HepG2 (cell line): ENCODE measurements around the gene NCKIPSD. TPM values are rescaled to one million over a fixed set of nuclear protein-coding genes. Genes with fewer than 3 reads are reported as not detected.

Source experiments
- AKAP8 ChIP-seq: sonication (generic); formaldehyde crosslinking; IDR thresholded peaks from 2 replicates; pipeline ENCODE4 v1.5.1; 2020; ENCODE audit warnings: mild to moderate bottlenecking, missing genetic modification reagents
- CEBPB ChIP-seq: IDR thresholded peaks from 2 replicates; pipeline ENCODE4 v1.6.1; 2011; ENCODE audit warnings: low read depth, low read length, improper control_type of control experiment, borderline replicate concordance
- DR1 ChIP-seq: sonication (generic); formaldehyde crosslinking; IDR thresholded peaks from 2 replicates; pipeline ENCODE4 v1.8.0; 2021; ENCODE audit warnings: mild to moderate bottlenecking, missing genetic modification reagents, inconsistent platforms
- HNRNPL ChIP-seq: fragments of 200-400 bp; formaldehyde crosslinking; IDR thresholded peaks from 2 replicates; pipeline ENCODE4 v1.6.1; 2017; ENCODE audit warnings: mild to moderate bottlenecking, low read depth, low read length
- NR3C1 ChIP-seq: sonication (generic); formaldehyde crosslinking; IDR thresholded peaks from 2 replicates; pipeline ENCODE4 v1.4.0; 2020; ENCODE audit warnings: missing genetic modification reagents
- PCBP1 ChIP-seq: fragments of 200-400 bp; formaldehyde crosslinking; IDR thresholded peaks from 2 replicates; pipeline ENCODE4 v1.6.1; 2017; ENCODE audit warnings: mild to moderate bottlenecking, low read depth, low read length, borderline replicate concordance
- RCOR2 ChIP-seq: IDR thresholded peaks from 2 replicates; pipeline ENCODE4 v1.6.1; 2016; ENCODE audit warnings: missing biosample characterization, missing genetic modification reagents
- RFXAP ChIP-seq: sonication (generic); formaldehyde crosslinking; IDR thresholded peaks from 2 replicates; pipeline ENCODE4 v1.4.0; 2020; ENCODE audit warnings: missing genetic modification reagents, borderline replicate concordance
- SALL2 ChIP-seq: sonication (generic); formaldehyde crosslinking; IDR thresholded peaks from 2 replicates; pipeline ENCODE4 v1.8.1; 2023; ENCODE audit warnings: mild to moderate bottlenecking, missing genetic modification reagents, inconsistent platforms
- SMC3 ChIP-seq: IDR thresholded peaks from 2 replicates; pipeline ENCODE4 v1.6.1; 2011; ENCODE audit warnings: low read length, improper control_type of control experiment
- XRCC5 ChIP-seq: fragments of 200-400 bp; formaldehyde crosslinking; optimal IDR thresholded peaks from 2 replicates; pipeline ENCODE3; 2017; ENCODE audit warnings: mild to moderate bottlenecking, low read length
- ZEB1 ChIP-seq: IDR thresholded peaks from 2 replicates; pipeline ENCODE4 v1.6.1; 2012; ENCODE audit warnings: mild to moderate bottlenecking, low read depth, inconsistent platforms; ENCODE audit not compliant: insufficient replicate concordance
- ZFP36L2 ChIP-seq: sonication (generic); formaldehyde crosslinking; IDR thresholded peaks from 2 replicates; pipeline ENCODE4 v1.4.0; 2020; ENCODE audit warnings: missing genetic modification reagents
- ZMYM3 ChIP-seq: sonication (generic); formaldehyde crosslinking; IDR thresholded peaks from 2 replicates; pipeline ENCODE4 v1.5.1; 2020; ENCODE audit warnings: mild to moderate bottlenecking, missing genetic modification reagents
- ZNF234 ChIP-seq: sonication (generic); formaldehyde crosslinking; conservative IDR thresholded peaks from 2 replicates; pipeline ENCODE4 v1.5.1; 2020; ENCODE audit warnings: mild to moderate bottlenecking, missing genetic modification reagents
- ZNF235 ChIP-seq: sonication (generic); formaldehyde crosslinking; IDR thresholded peaks from 2 replicates; pipeline ENCODE4 v1.8.1; 2023; ENCODE audit warnings: mild to moderate bottlenecking, missing genetic modification reagents, borderline replicate concordance
- ZNF24 ChIP-seq: fragments of 450-650 bp; IDR thresholded peaks from 2 replicates; pipeline ENCODE4 v1.6.1; 2017; ENCODE audit warnings: antibody characterized with exemption, mild to moderate bottlenecking
- ZNF720 ChIP-seq: sonication (generic); formaldehyde crosslinking; IDR thresholded peaks from 2 replicates; pipeline ENCODE4 v1.4.0; 2020; ENCODE audit warnings: missing genetic modification reagents
- ZNF772 ChIP-seq: sonication (generic); formaldehyde crosslinking; IDR thresholded peaks from 2 replicates; pipeline ENCODE4 v1.5.0; 2020; ENCODE audit warnings: mild to moderate bottlenecking, missing genetic modification reagents
- ZNF839 ChIP-seq: sonication (generic); formaldehyde crosslinking; IDR thresholded peaks from 2 replicates; pipeline ENCODE4 v1.4.0; 2020; ENCODE audit warnings: missing genetic modification reagents, mild to moderate bottlenecking, borderline replicate concordance
- ZNF841 ChIP-seq: sonication (generic); formaldehyde crosslinking; IDR thresholded peaks from 2 replicates; pipeline ENCODE4 v1.8.1; 2023; ENCODE audit warnings: missing genetic modification reagents, borderline replicate concordance
- polyA plus RNA-seq, 8 experiments: library from polyadenylated mRNA; depleted of rRNA in 3 of 8; stranded (reverse) in 7 of 8; unstranded in 1 of 8; fragments of >200 nt; fragmentation: Illumina TruSeq in 4 of 8; extraction: Trizol in 4 of 8; gene quantifications; 2 replicates each; pipeline versions ENCODE4 v1.2.1 to v1.2.3, GENCODE V29; 2011 to 2016; ENCODE audit warnings: low read depth in 4 of 8, missing spikeins in 1 of 8, mixed read lengths in 1 of 8; ENCODE audit not compliant: insufficient read depth in 1 of 8
- total RNA-seq, 5 experiments: library from RNA; depleted of rRNA; stranded (reverse); fragments of >200 nt; fragmentation: Illumina TruSeq; extraction: Trizol; gene quantifications; 2 replicates each; pipeline ENCODE4 v1.2.3, GENCODE V29; 2016; ENCODE audit warnings: low read depth in 1 of 5
- TF ChIP-seq, protein P1 (sequence below): sonication (generic); formaldehyde crosslinking; IDR thresholded peaks from 2 replicates; pipeline ENCODE4 v1.4.0; 2020; ENCODE audit warnings: missing genetic modification reagents, borderline replicate concordance
- TF ChIP-seq, protein P2 (sequence below): sonication (generic); formaldehyde crosslinking; IDR thresholded peaks from 2 replicates; pipeline ENCODE4 v1.4.0; 2020; ENCODE audit warnings: mild to moderate bottlenecking, missing genetic modification reagents

NCKIPSD gene
- total and polyA plus RNA-seq, 2 of the 13 experiments (the other 11 are each of a cell fraction or from before 2014, with no cell fraction given), result 13.5 to 35.2 TPM

DNA sequence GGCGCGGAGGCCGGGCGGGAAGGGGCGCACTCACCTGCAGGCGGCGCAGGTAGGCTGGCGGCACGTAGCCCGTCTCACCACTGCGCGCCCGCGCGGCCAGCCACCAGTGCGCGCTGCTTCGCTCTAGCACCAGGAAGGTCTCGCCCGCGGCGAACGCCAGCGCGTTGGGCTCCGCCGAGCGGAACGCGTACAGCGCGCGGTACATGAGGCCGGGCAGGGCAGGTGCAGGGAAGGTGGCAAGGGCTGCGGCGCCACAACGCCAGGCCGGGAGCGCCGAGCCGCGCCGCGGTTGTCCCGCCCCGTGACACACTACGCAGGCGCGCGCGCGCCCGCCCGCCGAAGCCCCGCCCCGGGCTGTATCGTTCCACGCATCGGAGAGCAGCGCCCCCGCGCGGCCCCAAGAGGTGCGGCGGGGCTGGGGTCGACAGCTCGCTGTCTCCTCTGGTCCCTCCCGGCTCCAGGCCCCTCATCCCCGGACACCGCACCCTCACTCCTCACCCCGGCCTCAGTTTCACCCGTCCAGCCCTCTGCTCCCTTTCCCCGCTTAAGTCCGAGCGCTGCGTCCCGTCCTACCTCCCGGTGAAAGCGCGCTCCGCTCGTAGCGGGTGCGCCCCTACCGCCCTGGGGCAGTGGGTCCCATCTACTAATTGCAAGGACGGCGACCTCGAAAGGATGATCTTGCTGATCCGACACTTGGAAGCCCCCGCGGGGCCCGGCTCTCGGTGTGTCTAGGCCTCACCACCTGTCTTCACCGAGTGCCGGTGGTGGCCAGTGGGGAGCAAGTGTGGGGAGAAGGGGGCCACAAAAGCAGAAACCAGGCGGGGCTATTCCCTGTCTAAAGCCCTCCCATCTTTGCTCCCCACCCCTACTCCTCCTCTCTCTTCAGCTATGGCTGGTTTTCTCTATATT lies at the start of gene NCKIPSD (continued):
- no peak for TF ChIP-seq SMC3
- TF ChIP-seq HNRNPL, result no peak
- TF ChIP-seq XRCC5, result peak; percentile 58
- TF ChIP-seq PCBP1, result no peak
- TF ChIP-seq ZNF772, result peak; percentile 34; the same call in 1 of the 2 replicates
- no peak for TF ChIP-seq ZNF839 (CRISPR knock-in tag)
- peak; percentile 84 for TF ChIP-seq RFXAP (CRISPR knock-in tag)
- TF ChIP-seq, protein P1, sequence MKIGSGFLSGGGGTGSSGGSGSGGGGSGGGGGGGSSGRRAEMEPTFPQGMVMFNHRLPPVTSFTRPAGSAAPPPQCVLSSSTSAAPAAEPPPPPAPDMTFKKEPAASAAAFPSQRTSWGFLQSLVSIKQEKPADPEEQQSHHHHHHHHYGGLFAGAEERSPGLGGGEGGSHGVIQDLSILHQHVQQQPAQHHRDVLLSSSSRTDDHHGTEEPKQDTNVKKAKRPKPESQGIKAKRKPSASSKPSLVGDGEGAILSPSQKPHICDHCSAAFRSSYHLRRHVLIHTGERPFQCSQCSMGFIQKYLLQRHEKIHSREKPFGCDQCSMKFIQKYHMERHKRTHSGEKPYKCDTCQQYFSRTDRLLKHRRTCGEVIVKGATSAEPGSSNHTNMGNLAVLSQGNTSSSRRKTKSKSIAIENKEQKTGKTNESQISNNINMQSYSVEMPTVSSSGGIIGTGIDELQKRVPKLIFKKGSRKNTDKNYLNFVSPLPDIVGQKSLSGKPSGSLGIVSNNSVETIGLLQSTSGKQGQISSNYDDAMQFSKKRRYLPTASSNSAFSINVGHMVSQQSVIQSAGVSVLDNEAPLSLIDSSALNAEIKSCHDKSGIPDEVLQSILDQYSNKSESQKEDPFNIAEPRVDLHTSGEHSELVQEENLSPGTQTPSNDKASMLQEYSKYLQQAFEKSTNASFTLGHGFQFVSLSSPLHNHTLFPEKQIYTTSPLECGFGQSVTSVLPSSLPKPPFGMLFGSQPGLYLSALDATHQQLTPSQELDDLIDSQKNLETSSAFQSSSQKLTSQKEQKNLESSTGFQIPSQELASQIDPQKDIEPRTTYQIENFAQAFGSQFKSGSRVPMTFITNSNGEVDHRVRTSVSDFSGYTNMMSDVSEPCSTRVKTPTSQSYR (CRISPR knock-in tag), result 0 out of 2 replicates have a peak, but pooled peaks have one; percentile 23
- TF ChIP-seq AKAP8 (CRISPR knock-in tag), result peak; percentile 91
- no peak for TF ChIP-seq CEBPB
- no peak for TF ChIP-seq ZNF841 (CRISPR knock-in tag)
- no peak for TF ChIP-seq ZFP36L2 (CRISPR knock-in tag)
- peak; percentile 81 for TF ChIP-seq DR1
- peak; percentile 79; the same call in 1 of the 2 replicates for TF ChIP-seq SALL2 (CRISPR knock-in tag)
- peak; percentile 89 for TF ChIP-seq ZNF235 (CRISPR knock-in tag)
- no peak for TF ChIP-seq NR3C1 (CRISPR knock-in tag)
- no peak for TF ChIP-seq RCOR2
- TF ChIP-seq ZNF234, result peak; percentile 75; the same call in 1 of the 2 replicates
- TF ChIP-seq, protein P2, sequence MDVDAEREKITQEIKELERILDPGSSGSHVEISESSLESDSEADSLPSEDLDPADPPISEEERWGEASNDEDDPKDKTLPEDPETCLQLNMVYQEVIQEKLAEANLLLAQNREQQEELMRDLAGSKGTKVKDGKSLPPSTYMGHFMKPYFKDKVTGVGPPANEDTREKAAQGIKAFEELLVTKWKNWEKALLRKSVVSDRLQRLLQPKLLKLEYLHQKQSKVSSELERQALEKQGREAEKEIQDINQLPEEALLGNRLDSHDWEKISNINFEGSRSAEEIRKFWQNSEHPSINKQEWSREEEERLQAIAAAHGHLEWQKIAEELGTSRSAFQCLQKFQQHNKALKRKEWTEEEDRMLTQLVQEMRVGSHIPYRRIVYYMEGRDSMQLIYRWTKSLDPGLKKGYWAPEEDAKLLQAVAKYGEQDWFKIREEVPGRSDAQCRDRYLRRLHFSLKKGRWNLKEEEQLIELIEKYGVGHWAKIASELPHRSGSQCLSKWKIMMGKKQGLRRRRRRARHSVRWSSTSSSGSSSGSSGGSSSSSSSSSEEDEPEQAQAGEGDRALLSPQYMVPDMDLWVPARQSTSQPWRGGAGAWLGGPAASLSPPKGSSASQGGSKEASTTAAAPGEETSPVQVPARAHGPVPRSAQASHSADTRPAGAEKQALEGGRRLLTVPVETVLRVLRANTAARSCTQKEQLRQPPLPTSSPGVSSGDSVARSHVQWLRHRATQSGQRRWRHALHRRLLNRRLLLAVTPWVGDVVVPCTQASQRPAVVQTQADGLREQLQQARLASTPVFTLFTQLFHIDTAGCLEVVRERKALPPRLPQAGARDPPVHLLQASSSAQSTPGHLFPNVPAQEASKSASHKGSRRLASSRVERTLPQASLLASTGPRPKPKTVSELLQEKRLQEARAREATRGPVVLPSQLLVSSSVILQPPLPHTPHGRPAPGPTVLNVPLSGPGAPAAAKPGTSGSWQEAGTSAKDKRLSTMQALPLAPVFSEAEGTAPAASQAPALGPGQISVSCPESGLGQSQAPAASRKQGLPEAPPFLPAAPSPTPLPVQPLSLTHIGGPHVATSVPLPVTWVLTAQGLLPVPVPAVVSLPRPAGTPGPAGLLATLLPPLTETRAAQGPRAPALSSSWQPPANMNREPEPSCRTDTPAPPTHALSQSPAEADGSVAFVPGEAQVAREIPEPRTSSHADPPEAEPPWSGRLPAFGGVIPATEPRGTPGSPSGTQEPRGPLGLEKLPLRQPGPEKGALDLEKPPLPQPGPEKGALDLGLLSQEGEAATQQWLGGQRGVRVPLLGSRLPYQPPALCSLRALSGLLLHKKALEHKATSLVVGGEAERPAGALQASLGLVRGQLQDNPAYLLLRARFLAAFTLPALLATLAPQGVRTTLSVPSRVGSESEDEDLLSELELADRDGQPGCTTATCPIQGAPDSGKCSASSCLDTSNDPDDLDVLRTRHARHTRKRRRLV, result no peak
- TF ChIP-seq ZEB1, result peak; percentile 63
- no peak for TF ChIP-seq ZNF720 (CRISPR knock-in tag)
- no peak for TF ChIP-seq ZMYM3 (CRISPR knock-in tag)
- TF ChIP-seq ZNF24, result no peak
